DMS53 treated with DMSO at 0.1 percent for 48 hours (cell line): ENCODE results near the gene OTOS.

Source experiments
- DNase-seq: peaks from one replicate; lab custom pipeline; 2025; ENCODE audit not compliant: unreplicated experiment; lab: John Stamatoyannopoulos, UW

Gene OTOS

GRCh38 chr2:240153418-240153817 lies 13.0 kb upstream of the OTOS start:
- DNase-seq: no peak

- DNase-seq: no peak
These were observed 11.1 kb upstream of the OTOS start for GRCh38 chr2:240151477-240152031.

GRCh38 chr2:240149943-240150784 lies 9.7 kb upstream of the OTOS start:
- DNase-seq: peak; percentile 19

GRCh38 chr2:240147911-240148587 lies 7.6 kb upstream of the OTOS start:
- no peak for DNase-seq

GRCh38 chr2:240147382-240147781 lies 6.9 kb upstream of the OTOS start:
- no peak for DNase-seq

- no peak for DNase-seq
These were observed 6.3 kb upstream of the OTOS start for GRCh38 chr2:240146627-240147278.

GRCh38 chr2:240146141-240146561 lies 5.7 kb upstream of the OTOS start:
- DNase-seq: no peak

- no peak for DNase-seq
These were observed 5.0 kb upstream of the OTOS start for GRCh38 chr2:240145461-240145860.

- DNase-seq: no peak
These were observed 4.3 kb upstream of the OTOS start for GRCh38 chr2:240144649-240145261.

- DNase-seq: peak; percentile 44
These were observed 3.6 kb upstream of the OTOS start for GRCh38 chr2:240143801-240144648.

- no peak for DNase-seq
These were observed 2.8 kb upstream of the OTOS start for GRCh38 chr2:240143276-240143675.

- DNase-seq: no peak
These were observed 2.4 kb upstream of the OTOS start for GRCh38 chr2:240142859-240143258.

- no peak for DNase-seq
These were observed 1.9 kb upstream of the OTOS start for GRCh38 chr2:240142256-240142775.

GRCh38 chr2:240141736-240142135 lies 1.3 kb upstream of the OTOS start:
- DNase-seq: no peak

- no peak for DNase-seq
These were observed 462 bp upstream of the OTOS start for GRCh38 chr2:240140920-240141319.

- DNase-seq: no peak
These were observed 628 bp downstream of the OTOS start for GRCh38 chr2:240139666-240140393.

- no peak for DNase-seq
These were observed 1.4 kb downstream of the OTOS start for GRCh38 chr2:240139011-240139441.

- DNase-seq: no peak
These were observed 2.0 kb downstream of the OTOS start for GRCh38 chr2:240138254-240138984.
